Measurements from ENCODE around the gene HS3ST5.

DNA sequence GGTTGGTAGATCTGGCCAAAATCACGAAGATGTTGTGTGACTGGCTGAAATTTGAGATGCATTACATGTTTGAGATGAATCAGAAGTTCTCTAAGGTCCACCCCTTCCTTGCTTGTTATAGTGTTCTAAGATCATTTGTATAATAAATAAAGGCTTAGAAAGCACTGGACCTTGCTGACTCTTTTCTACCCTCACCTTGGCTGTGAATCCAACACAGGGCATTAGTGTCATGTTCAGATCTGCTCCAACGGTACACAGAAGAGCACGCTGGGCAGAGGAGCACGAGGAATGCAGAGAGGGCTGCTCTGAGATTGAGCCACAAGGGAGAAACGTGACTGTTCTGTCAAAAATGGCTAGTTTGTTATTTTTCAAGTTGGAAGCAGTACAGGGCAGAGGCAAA, 202.4 kb downstream of the HS3ST5 start:
- TF ChIP-seq, protein P1, sequence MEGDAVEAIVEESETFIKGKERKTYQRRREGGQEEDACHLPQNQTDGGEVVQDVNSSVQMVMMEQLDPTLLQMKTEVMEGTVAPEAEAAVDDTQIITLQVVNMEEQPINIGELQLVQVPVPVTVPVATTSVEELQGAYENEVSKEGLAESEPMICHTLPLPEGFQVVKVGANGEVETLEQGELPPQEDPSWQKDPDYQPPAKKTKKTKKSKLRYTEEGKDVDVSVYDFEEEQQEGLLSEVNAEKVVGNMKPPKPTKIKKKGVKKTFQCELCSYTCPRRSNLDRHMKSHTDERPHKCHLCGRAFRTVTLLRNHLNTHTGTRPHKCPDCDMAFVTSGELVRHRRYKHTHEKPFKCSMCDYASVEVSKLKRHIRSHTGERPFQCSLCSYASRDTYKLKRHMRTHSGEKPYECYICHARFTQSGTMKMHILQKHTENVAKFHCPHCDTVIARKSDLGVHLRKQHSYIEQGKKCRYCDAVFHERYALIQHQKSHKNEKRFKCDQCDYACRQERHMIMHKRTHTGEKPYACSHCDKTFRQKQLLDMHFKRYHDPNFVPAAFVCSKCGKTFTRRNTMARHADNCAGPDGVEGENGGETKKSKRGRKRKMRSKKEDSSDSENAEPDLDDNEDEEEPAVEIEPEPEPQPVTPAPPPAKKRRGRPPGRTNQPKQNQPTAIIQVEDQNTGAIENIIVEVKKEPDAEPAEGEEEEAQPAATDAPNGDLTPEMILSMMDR (IDR thresholded peaks at IDR 0.05; ENCODE audit: insufficient read depth, low read length, poor library complexity, severe bottlenecking), result no peak
- no peak for TF ChIP-seq EZH2phosphoT487 (conservative IDR thresholded peaks at IDR 0.05; ENCODE audit: low read length)

Measured in SU-DHL-6 (cell line).